IMR-90 (cell line): ENCODE data around the gene KRT10. TPM values are rescaled to one million over a fixed set of nuclear protein-coding genes. Genes with fewer than 3 reads are reported as not detected.

Source experiments
- ATAC-seq: fragments of 200-7000 bp; cut with Tn5 transposase; 2 replicates; pipeline ENCODE4 v1.9.1; 2020; ENCODE audit warnings: low read depth, mild to moderate bottlenecking, moderate library complexity
- BruUV-seq: library from RNA; stranded (reverse); fragments of 400-500 nt; replicated peaks from 2 replicates; lab custom pipeline; 2021; lab: Mats Ljungman, UMichigan
- CTCF ChIA-PET: fragments of 300-600 bp; formaldehyde crosslinking; extraction: SDS; loops from one replicate; lab custom pipeline; 2021; ENCODE audit warnings: antibody characterized with exemption; lab: Yijun Ruan, JAX
- POLR2A ChIA-PET: fragments of 300-600 bp; sonication (Branson Sonifier 250); formaldehyde crosslinking; loops from one replicate; lab custom pipeline; 2022; ENCODE audit warnings: antibody characterized with exemption; ENCODE audit not compliant: unreplicated experiment; lab: Charles Lee
- DNase-seq: peaks from one replicate; pipeline ENCODE4 v3.0.0; 2013
- H2AFZ ChIP-seq: replicated peaks from 2 replicates; pipeline ENCODE3; 2013; ENCODE audit warnings: low read length, mild to moderate bottlenecking; ENCODE audit not compliant: poor library complexity
- H2AK5ac ChIP-seq: 2 replicates; pipeline ENCODE4 v1.6.1; 2013; ENCODE audit warnings: low read depth, low read length, inconsistent platforms
- H2AK9ac ChIP-seq: replicated peaks from 2 replicates; pipeline ENCODE3; 2013; ENCODE audit warnings: mild to moderate bottlenecking, low read depth, low read length, moderate library complexity; ENCODE audit not compliant: poor library complexity
- H2BK120ac ChIP-seq: 2 replicates; pipeline ENCODE4 v1.6.1; 2013; ENCODE audit warnings: low read depth, low read length, inconsistent platforms
- H2BK15ac ChIP-seq: 3 replicates; pipeline ENCODE4 v1.6.1; 2013; ENCODE audit warnings: low read depth, low read length, inconsistent platforms
- H2BK20ac ChIP-seq: 2 replicates; pipeline ENCODE4 v1.6.1; 2013; ENCODE audit warnings: low read depth, mild to moderate bottlenecking, inconsistent platforms, low read length, moderate library complexity
- H2BK5ac ChIP-seq: 2 replicates; pipeline ENCODE4 v1.6.1; 2013; ENCODE audit warnings: mild to moderate bottlenecking, low read depth, low read length, inconsistent platforms; ENCODE audit not compliant: poor library complexity, severe bottlenecking
- H3K14ac ChIP-seq: replicated peaks from 2 replicates; pipeline ENCODE4 v1.6.1; 2013; ENCODE audit warnings: low read depth, low read length, inconsistent platforms
- H3K18ac ChIP-seq: 2 replicates; pipeline ENCODE4 v1.6.1; 2013; ENCODE audit warnings: low read depth, low read length, control low read depth
- H3K23ac ChIP-seq: 2 replicates; pipeline ENCODE4 v1.6.1; 2013; ENCODE audit warnings: low read depth, low read length, inconsistent platforms
- H3K27ac ChIP-seq: 2 replicates; pipeline ENCODE4 v1.5.1; 2013; ENCODE audit warnings: mild to moderate bottlenecking, control low read depth, low read length; ENCODE audit not compliant: insufficient read depth
- H3K27me3 ChIP-seq: 2 replicates; pipeline ENCODE4 v1.6.1; 2013; ENCODE audit warnings: low read length; ENCODE audit not compliant: control insufficient read depth, insufficient read depth
- H3K36me3 ChIP-seq: 2 replicates; pipeline ENCODE4 v1.6.1; 2013; ENCODE audit warnings: low read length, mixed read lengths; ENCODE audit not compliant: control insufficient read depth, insufficient read depth
- H3K4ac ChIP-seq: 2 replicates; pipeline ENCODE4 v1.6.1; 2013; ENCODE audit warnings: low read depth, low read length, inconsistent platforms
- H3K4me1 ChIP-seq: 2 replicates; pipeline ENCODE4 v1.6.1; 2013; ENCODE audit warnings: low read length, mixed read lengths; ENCODE audit not compliant: control insufficient read depth, insufficient read depth
- H3K4me2 ChIP-seq: 2 replicates; pipeline ENCODE4 v1.6.1; 2013; ENCODE audit warnings: low read depth, mild to moderate bottlenecking, control low read depth, low read length, moderate library complexity
- H3K4me3 ChIP-seq: 2 replicates; pipeline ENCODE4 v1.5.1; 2013; ENCODE audit warnings: low read depth, mild to moderate bottlenecking, control low read depth, low read length, moderate library complexity; ENCODE audit not compliant: insufficient read depth
- H3K56ac ChIP-seq: 2 replicates; pipeline ENCODE4 v1.6.1; 2013; ENCODE audit warnings: low read length, inconsistent platforms; ENCODE audit not compliant: insufficient read depth; ENCODE audit errors: extremely low read depth
- H3K79me1 ChIP-seq, 2 experiments: 2 replicates each; pipeline ENCODE4 v1.6.1; 2013; ENCODE audit warnings: low read length in 2 of 2, inconsistent platforms in 1 of 2, low read depth in 1 of 2
- H3K9ac ChIP-seq: 2 replicates; pipeline ENCODE4 v1.6.1; 2013; ENCODE audit warnings: low read depth, low read length, control low read depth
- H3K9me1 ChIP-seq: 2 replicates; pipeline ENCODE4 v1.6.1; 2013; ENCODE audit warnings: low read length, inconsistent platforms; ENCODE audit not compliant: insufficient read depth
- H3K9me3 ChIP-seq: 2 replicates; pipeline ENCODE4 v1.6.1; 2013; ENCODE audit warnings: low read length; ENCODE audit not compliant: control insufficient read depth, insufficient read depth
- H4K20me1 ChIP-seq: 2 replicates; pipeline ENCODE4 v1.6.1; 2013; ENCODE audit warnings: low read length, inconsistent platforms; ENCODE audit not compliant: insufficient read depth
- H4K5ac ChIP-seq: 2 replicates; pipeline ENCODE4 v1.6.1; 2013; ENCODE audit warnings: mild to moderate bottlenecking, low read depth, low read length, control low read depth
- H4K8ac ChIP-seq, 2 experiments: 2 replicates each; pipeline ENCODE4 v1.6.1; 2013; ENCODE audit warnings: low read depth in 2 of 2, low read length in 2 of 2, control low read depth in 1 of 2, inconsistent platforms in 1 of 2
- H4K91ac ChIP-seq: 2 replicates; pipeline ENCODE4 v1.6.1; 2013; ENCODE audit warnings: low read depth, low read length, inconsistent platforms; ENCODE audit not compliant: insufficient read depth
- BHLHE40 ChIP-seq: fragments of 150-350 bp; IDR thresholded peaks from 2 replicates; pipeline ENCODE4 v1.6.1; 2016; ENCODE audit warnings: mild to moderate bottlenecking, low read depth, low read length
- CEBPB ChIP-seq: IDR thresholded peaks from 2 replicates; pipeline ENCODE4 v1.6.1; 2012; ENCODE audit warnings: low read depth, low read length, improper control_type of control experiment
- CHD1 ChIP-seq: IDR thresholded peaks from 2 replicates; pipeline ENCODE4 v1.6.1; 2012; ENCODE audit warnings: low read depth, low read length, improper control_type of control experiment
- FOS ChIP-seq: fragments of 150-350 bp; IDR thresholded peaks from 2 replicates; pipeline ENCODE4 v1.6.1; 2016; ENCODE audit warnings: low read depth, low read length
- MAFK ChIP-seq: IDR thresholded peaks from 2 replicates; pipeline ENCODE4 v1.6.1; 2012; ENCODE audit warnings: low read depth, low read length, improper control_type of control experiment
- MAZ ChIP-seq: IDR thresholded peaks from 2 replicates; pipeline ENCODE4 v1.6.1; 2012; ENCODE audit warnings: low read depth, mild to moderate bottlenecking, low read length, improper control_type of control experiment, moderate library complexity, borderline replicate concordance
- MXI1 ChIP-seq: IDR thresholded peaks from 2 replicates; pipeline ENCODE4 v1.6.1; 2012; ENCODE audit warnings: low read depth, mild to moderate bottlenecking, low read length, moderate library complexity, borderline replicate concordance
- NFE2L2 ChIP-seq: fragments of 150-350 bp; IDR thresholded peaks from 2 replicates; pipeline ENCODE4 v1.6.1; 2016; ENCODE audit warnings: low read depth, mild to moderate bottlenecking, low read length
- POLR2A ChIP-seq: IDR thresholded peaks from 2 replicates; pipeline ENCODE4 v1.6.1; 2012; ENCODE audit warnings: mild to moderate bottlenecking, low read depth, low read length
- RAD21 ChIP-seq: IDR thresholded peaks from 2 replicates; pipeline ENCODE4 v1.6.1; 2012; ENCODE audit warnings: low read length, improper control_type of control experiment
- RCOR1 ChIP-seq: IDR thresholded peaks from 2 replicates; pipeline ENCODE4 v1.6.1; 2012; ENCODE audit warnings: mild to moderate bottlenecking, low read length, improper control_type of control experiment; ENCODE audit not compliant: insufficient replicate concordance
- RFX5 ChIP-seq: IDR thresholded peaks from 2 replicates; pipeline ENCODE4 v1.8.0; 2012; ENCODE audit warnings: low read depth, mild to moderate bottlenecking, low read length, moderate library complexity
- SMC3 ChIP-seq: fragments of 150-350 bp; IDR thresholded peaks from 2 replicates; pipeline ENCODE4 v1.6.1; 2016; ENCODE audit warnings: low read depth, mild to moderate bottlenecking, antibody characterized with exemption, low read length, moderate library complexity
- WGBS, 2 experiments: methylation state at CpG; one replicate each; pipeline versions ENCODE4 v1.1.5 to v1.1.7; 2013; ENCODE audit warnings: missing lambda C conversion rate in 2 of 2; ENCODE audit not compliant: insufficient read length in 1 of 2; ENCODE audit errors: extremely low coverage in 2 of 2; 5-methylcytosine and 5-hydroxymethylcytosine counted together
- dilution Hi-C: fragments of 300-500 bp; cut with HindIII; formaldehyde crosslinking; loops from one replicate; pipeline ENCODE4 v1.14.3; 2018; ENCODE audit warnings: low sequenced_read_pairs; ENCODE audit not compliant: unreplicated experiment
- in situ Hi-C: fragments of 300-500 bp; cut with MboI; formaldehyde crosslinking; loops from 3 replicates; pipeline ENCODE4 v1.14.3; 2019; ENCODE audit warnings: low sequenced_read_pairs, inconsistent platforms, mixed read lengths
- intact Hi-C: fragments of 100-400 bp; cut with micrococcal nuclease; formaldehyde crosslinking; loops from 2 replicates; pipeline ENCODE4 v1.10.0; 2022
- polyA plus RNA-seq, 3 experiments: library from polyadenylated mRNA; depleted of rRNA; stranded (reverse); fragments of >200 nt; gene quantifications; 2 replicates each; pipeline ENCODE4 v1.2.3, GENCODE V29; 2012; ENCODE audit warnings: low replicate concordance in 1 of 3
- total RNA-seq: library from RNA; depleted of rRNA; stranded (reverse); fragments of >200 nt; gene quantifications from 2 replicates; pipeline ENCODE4 v1.2.3, GENCODE V29; 2012
- TF ChIP-seq, protein P1 (sequence below): fragments of 150-350 bp; IDR thresholded peaks from 2 replicates; pipeline ENCODE4 v1.6.1; 2016; ENCODE audit warnings: low read depth, mild to moderate bottlenecking, low read length, moderate library complexity, borderline replicate concordance
- TF ChIP-seq, protein P2 (sequence below): fragments of 150-350 bp; IDR thresholded peaks from 2 replicates; pipeline ENCODE4 v1.6.1; 2017; ENCODE audit warnings: mild to moderate bottlenecking, antibody characterized with exemption, low read length, low read depth
- TF ChIP-seq, protein P3 (sequence below): conservative IDR thresholded peaks from 2 replicates; pipeline ENCODE4 v1.5.1; 2012; ENCODE audit warnings: mild to moderate bottlenecking, low read depth, low read length, improper control_type of control experiment

KRT10 gene
- total and polyA plus RNA-seq, 2 of the 4 experiments (the other 2 are of a cell fraction), result 0.18 to 18.3 TPM

DNA sequence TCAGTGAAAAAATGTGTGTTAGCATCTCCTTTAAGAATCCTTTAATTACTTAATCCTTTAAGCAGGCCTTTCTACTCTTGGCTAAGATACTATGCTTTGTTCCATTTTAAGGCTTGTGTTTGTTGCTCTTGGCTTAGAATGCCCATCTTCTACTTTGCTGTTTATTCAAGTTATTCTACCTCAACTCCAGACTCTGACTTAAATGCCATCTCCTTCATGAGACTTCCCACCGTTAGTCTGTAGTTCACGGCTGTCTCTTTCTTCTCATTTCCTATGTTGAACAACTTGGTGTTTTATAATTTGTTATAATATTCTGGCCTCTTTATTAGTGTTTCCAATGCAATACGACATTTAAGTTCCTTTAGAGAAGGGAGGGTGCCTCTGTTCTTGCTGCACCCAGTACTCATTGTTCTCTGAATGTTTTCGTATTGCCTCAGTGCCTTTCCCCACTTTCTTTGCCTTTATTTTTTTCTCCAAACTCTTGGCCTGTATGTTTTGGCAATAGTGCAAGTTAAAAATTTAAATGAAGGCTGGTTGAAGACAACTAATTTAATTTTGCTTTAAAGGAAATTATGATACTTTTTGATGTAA is 6.1 kb upstream of the KRT10 start:
- no peak for ATAC-seq
- H3K56ac ChIP-seq, result no peak overlapping the region
- H4K91ac ChIP-seq, result no peak overlapping the region
- in situ Hi-C loops (no loop called here), dilution Hi-C loops (no loop called here), intact Hi-C loops (no loop called here)
- H4K8ac ChIP-seq, result no peak overlapping the region
- peak; percentile 36 for DNase-seq
- no peaks in the 10 kb centered on the region; the same call in 1 of the 2 replicates for H3K9me1 ChIP-seq
- H3K4me1 ChIP-seq, result peaks cover 4% of the 10 kb centered on the region; the same call in 1 of the 2 replicates
- H3K36me3 ChIP-seq, result no peaks in the 10 kb centered on the region
- CTCF ChIA-PET, result no interaction called here
- H3K4ac ChIP-seq, result no peak overlapping the region
- no peak overlapping the region for H2AFZ ChIP-seq
- no peak overlapping the region for H3K9ac ChIP-seq
- no TSS peak for BruUV-seq
- H2BK120ac ChIP-seq, result no peak overlapping the region
- H2BK5ac ChIP-seq, result no peak overlapping the region
- H3K27me3 ChIP-seq, result no peaks in the 10 kb centered on the region
- no peaks in the 10 kb centered on the region for H4K20me1 ChIP-seq
- POLR2A ChIA-PET, result no interaction called here
- TF ChIP-seq FOS (no peak), MXI1 (no peak), NFE2L2 (no peak), RAD21 (no peak), RFX5 (no peak), RCOR1 (no peak), POLR2A (no peak), MAFK (no peak), MAZ (no peak), SMC3 (no peak), BHLHE40 (no peak), CHD1 (no peak), CEBPB (no peak)
- TF ChIP-seq, protein P1, sequence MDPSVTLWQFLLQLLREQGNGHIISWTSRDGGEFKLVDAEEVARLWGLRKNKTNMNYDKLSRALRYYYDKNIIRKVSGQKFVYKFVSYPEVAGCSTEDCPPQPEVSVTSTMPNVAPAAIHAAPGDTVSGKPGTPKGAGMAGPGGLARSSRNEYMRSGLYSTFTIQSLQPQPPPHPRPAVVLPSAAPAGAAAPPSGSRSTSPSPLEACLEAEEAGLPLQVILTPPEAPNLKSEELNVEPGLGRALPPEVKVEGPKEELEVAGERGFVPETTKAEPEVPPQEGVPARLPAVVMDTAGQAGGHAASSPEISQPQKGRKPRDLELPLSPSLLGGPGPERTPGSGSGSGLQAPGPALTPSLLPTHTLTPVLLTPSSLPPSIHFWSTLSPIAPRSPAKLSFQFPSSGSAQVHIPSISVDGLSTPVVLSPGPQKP, result no peak
- TF ChIP-seq, protein P2, sequence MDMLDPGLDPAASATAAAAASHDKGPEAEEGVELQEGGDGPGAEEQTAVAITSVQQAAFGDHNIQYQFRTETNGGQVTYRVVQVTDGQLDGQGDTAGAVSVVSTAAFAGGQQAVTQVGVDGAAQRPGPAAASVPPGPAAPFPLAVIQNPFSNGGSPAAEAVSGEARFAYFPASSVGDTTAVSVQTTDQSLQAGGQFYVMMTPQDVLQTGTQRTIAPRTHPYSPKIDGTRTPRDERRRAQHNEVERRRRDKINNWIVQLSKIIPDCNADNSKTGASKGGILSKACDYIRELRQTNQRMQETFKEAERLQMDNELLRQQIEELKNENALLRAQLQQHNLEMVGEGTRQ, result no peak
- TF ChIP-seq, protein P3, sequence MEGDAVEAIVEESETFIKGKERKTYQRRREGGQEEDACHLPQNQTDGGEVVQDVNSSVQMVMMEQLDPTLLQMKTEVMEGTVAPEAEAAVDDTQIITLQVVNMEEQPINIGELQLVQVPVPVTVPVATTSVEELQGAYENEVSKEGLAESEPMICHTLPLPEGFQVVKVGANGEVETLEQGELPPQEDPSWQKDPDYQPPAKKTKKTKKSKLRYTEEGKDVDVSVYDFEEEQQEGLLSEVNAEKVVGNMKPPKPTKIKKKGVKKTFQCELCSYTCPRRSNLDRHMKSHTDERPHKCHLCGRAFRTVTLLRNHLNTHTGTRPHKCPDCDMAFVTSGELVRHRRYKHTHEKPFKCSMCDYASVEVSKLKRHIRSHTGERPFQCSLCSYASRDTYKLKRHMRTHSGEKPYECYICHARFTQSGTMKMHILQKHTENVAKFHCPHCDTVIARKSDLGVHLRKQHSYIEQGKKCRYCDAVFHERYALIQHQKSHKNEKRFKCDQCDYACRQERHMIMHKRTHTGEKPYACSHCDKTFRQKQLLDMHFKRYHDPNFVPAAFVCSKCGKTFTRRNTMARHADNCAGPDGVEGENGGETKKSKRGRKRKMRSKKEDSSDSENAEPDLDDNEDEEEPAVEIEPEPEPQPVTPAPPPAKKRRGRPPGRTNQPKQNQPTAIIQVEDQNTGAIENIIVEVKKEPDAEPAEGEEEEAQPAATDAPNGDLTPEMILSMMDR, result no peak
- WGBS, 2 experiments, result no CpG with 5 or more reads among the region's 4 CpGs
- H3K79me1 ChIP-seq, result peaks cover 19 to 26% of the 10 kb centered on the region in 2 experiments
- H2AK5ac ChIP-seq, result no peak overlapping the region
- no peak overlapping the region for H4K5ac ChIP-seq
- H2AK9ac ChIP-seq, result no peak overlapping the region
- H2BK15ac ChIP-seq, result no peak overlapping the region
- no peak overlapping the region for H3K14ac ChIP-seq
- H3K9me3 ChIP-seq, result no peaks in the 10 kb centered on the region
- no peak overlapping the region for H3K4me3 ChIP-seq
- H2BK20ac ChIP-seq, result no peak overlapping the region
- H3K4me2 ChIP-seq, result no peak overlapping the region
- no peak overlapping the region for H3K27ac ChIP-seq
- no peak overlapping the region for H3K18ac ChIP-seq
- no peak overlapping the region for H3K23ac ChIP-seq
